ENCODE results near the gene TMEM213.
"Not testable (repeated sequence)": the region's sequence is repeated elsewhere in the genome, so short reads cannot be mapped to it uniquely, and the experiment has no call there.

TMEM213 gene, protein sequence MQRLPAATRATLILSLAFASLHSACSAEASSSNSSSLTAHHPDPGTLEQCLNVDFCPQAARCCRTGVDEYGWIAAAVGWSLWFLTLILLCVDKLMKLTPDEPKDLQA

DNA sequence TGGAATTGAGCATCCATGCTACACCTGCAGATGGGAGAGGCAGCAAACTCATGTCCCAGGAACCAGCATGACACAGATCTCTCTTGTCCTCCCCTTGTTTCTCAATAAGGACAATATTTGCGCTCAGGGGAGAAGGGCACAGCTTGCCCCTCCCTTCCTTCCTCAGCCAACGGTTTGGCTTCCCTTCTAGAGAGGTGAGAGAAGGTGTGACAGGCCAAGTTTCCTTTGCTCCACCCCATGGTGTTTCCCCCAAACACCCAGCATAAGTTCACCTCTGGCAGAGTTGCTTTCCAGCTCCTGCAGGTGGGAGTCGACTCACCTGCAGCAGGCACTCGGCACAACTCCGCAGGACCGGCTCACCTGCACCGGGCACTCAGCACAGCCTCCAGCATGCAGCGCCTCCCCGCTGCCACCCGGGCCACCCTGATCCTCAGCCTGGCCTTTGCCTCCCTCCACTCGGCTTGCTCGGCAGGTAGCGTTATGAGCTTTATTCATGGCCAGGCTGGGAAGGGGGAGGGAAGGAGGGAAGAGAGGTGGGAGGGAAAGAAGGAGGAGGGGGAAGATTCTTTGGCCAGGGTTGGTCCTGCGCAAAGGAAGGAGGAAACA, at the start of gene TMEM213, which contains the start of gene ATP6V0A4:
TSS of gene TMEM213 (plus strand) at position 280 of the 606 bp plus-strand sequence. CDS start at position 391, 111 bp downstream.
TSS of gene ATP6V0A4 (minus strand) at position 482 of the 606 bp plus-strand sequence. CDS start 26,949 bp downstream, outside the sequence.
- no peak for DNase-seq

DNA sequence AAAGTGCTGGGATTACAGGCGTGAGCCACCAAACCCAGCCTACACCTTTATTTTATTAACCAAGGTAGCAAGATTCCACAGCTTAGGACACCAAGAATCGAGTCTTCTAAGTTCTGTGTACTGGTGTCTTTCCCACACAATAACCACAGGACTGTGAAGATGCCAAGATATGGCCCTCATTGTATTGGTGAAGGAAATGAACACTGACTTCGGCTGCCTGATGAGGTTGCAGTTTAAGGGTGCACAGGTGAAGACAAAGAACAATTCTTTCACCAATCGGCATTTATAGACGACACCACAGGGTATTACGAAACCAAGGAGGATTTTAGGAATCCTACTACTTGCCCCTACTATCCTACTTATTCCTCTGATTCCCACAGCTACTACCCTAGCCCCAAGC, 49.1 kb upstream of the TMEM213 start:
- DNase-seq, result no peak

DNA sequence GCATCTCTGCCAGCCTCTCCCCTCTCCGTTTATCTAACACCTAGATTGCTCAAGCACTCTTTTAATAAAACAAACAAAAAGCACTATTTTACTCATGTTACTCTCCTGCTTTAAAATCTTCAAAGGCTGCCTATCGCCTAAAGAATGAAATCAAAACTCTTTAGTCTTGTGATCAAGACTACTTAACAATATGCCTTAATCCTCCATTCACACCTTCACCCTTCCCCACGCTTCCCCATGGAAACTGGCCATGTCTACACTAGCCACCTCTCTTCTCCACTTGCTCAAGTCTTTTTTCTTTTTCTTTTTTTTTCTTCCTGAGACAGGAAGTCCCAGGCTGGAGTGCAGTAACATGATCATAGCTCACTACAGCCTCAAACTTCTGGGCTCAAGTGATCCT, 47.8 kb upstream of the TMEM213 start:
- no peak for DNase-seq

DNA sequence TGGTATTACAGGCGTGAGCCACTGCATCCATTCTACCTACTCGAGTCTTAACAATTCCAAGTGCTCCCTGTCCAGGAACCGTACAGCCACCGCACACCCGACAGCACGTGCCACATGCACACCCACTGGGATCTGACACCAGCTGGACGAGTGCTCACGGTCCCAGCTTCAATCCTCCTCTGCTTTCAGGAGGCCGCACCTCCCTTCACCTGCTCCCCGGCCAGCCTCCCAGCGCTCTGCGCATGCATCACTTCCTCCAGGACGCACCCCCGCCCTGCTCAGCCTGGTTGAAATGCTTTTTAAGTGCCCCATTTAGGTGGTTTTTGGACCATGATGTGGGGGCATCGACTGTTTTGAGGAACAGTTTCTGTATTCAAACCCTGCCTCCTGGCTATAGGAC, 47.3 kb upstream of the TMEM213 start:
- no peak for DNase-seq

DNA sequence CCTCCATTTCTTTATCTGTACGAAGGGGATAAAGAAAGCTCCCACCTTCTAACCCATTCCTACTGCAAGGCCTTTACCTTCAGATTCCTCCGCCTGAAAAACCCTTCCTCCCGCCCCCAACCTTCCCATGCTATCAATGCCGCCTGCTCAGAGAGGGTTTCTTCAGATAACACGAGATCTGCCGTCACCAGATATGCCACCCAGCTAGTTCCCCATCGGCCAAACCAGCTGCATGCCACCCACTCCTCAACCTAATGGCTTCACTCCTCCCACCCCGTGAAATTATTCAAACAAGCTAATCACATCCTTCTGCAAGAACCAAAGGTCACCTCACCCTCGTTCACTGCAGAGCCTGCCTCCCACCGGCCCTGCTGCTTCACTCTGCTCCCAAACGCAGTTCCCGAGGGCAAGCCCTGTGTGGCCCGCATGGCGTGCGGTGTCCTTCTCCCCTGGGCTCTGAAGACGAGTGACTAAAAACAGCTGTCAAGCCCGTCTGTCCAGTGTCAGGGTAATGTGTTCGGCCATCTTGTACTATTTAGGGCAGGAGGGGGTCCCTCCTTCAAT, 46.8 kb upstream of the TMEM213 start:
- DNase-seq, result no peak

DNA sequence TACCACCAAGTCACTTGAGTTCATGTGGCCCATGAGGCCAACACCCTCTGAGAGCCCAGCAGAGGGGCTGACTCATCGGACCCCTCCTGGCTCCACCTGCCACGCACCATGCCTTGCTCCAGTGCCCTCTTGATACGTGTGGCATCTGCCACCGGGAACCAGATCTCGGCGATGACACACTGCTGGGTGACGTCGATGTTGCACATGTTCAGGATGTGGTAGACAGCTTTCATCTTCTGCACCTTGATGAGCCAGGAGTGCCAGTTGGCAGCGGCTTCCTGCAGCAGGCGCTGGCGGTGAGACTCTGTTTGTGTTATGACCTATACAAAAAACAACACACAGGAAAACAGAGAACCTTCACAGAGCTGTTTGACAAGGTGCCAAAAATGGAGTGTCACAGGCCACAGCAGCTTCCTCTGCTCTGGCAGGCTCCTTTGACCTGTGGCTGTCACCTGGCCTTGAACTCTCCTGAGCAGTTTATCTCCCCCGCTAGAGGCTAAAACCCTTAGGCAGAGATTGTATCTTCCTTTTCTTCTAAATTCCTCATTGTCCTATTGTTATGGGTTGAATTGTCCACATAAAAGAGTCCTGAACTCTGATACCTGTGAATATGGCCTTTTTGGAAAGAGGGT, 45.2 kb upstream of the TMEM213 start:
- DNase-seq, result peak; percentile 69

DNA sequence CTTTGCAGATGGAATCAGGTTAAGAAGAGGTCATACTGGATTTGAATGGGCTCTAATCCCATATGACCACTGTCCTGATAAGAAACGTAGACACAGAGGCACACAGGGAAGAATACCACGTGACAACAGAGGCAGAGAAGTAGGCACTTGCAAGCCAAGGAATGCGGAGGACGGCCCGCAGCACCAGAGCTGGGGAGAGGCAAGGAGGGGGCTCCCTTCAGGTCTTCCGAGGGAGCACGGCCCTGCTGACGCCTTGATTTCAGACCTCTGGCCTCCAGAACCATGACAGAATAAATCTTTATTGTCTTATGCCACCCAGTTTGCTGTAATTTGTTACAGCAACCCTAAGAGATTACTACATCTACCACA, 44.7 kb upstream of the TMEM213 start:
- no peak for DNase-seq

DNA sequence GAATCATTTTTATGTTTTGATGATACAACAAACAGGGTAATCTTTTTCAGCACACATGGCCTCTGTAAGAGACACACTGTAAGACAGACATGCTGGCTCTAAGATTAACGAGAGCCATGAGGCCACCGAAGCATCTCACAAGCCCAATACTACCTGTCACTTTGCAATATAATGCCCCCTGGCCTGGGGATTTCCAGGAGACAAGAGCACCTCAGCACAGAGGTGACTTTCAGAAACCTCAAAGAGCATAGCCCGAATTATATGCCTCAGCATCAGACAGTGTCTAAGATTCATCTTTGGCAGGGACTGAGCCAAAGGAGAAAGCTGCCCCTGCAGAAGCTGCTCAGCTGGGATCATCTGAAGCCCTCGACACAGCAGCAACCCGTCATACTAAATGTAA, 44.2 kb upstream of the TMEM213 start:
- no peak for DNase-seq

DNA sequence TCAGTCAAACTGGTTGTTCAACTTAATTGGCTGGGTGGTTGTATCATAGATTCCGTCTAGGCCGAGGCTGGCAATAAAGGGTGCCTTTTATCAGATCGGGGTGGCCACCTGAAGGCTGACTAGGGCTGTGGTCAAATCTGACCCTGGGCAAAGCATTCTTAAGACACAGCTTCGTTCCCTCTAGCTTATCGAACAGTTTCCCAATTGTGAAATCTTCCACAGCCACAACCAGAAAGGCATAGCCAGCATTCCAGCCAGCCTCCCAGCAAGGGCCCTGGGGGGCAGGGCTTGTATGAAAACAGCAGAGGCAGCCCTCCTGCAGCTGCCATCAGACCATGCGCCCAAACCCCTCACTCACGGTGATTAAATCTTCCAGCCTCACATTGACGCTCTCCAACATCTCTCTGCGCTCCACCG, 42.5 kb upstream of the TMEM213 start:
- no peak for DNase-seq

DNA sequence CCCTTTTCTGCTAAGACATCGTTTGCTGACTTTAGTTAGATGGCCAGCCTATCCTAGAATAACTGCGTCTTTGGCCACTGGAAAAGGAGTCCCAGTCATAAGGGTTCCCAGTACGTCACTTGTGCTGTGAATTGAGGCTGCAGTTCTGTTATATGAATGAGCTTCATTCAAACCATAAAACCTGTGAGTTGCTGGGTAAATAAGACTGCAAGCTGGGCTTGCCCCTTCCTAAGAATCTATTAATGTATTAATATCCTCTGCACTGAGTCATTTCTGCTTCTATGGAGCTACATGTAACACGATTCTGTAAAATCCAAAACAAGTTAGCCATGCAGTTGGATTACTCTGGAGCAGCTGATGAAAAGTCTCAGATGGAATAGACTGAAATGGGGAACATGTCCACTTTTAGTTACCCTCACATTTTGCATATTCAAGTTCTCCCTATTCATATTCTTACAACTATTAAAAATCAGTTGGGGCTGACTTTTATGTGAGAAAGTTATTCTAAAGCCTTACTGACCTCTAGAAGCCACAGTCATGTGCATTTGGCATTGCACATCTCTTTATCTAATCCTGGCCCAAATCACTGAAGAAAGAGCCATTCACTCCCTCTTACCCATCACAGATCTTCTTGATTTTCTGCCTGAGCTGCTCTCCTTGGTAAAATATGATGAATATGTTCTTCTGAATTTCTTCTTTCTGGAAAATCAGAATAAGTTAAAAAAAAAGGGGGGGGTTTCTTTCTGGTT, 41.8 kb upstream of the TMEM213 start:
- DNase-seq, result no peak

DNA sequence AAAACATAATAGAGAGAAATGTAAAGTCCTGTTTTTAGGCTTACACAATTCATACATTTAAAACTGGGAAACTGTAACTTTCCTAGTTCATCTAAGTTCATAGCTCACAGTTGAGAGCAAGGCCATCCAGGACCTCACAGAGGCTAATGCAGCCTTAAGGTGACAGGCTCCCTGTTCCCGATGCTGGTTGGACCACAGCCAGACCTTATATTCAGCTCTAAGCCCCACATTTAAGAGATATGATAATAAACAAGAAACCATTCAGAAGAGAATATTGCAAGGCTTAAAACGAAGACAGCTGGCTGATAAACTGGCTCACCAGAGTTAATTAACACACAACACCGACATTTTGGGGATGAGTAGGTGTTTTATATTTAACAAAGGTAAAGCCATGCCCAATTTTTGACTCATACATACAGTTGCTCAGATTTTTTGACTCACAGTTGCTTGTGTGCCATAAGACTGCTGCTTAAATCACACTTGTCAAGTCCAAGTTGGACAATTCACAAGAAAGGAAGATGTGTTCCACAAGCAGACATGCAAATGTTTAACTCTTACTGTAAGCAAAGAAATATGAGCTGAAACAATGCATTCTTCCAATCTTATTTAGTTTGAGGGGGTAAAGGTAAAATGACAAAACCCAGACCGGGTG, 41.1 kb upstream of the TMEM213 start:
- DNase-seq, result no peak

DNA sequence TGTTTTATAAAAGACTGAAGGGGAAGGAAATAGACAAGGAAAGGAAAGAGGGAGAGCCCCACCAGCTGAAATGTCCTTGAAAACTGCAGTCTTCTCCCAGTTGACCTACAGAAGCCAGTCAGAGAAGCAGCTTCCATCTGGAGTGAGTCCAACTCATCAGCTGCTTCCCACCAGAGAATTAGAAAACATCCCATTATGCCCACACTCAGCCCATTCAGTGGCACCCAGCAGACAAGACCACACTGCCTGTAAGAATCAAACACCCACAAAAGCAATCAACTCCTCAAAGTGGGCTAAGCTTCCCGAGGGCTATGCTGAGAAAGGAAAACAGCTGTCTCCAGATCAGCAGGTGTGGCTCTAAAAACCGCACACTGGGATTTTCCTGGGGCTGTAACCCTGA, 29.6 kb upstream of the TMEM213 start:
- DNase-seq, result no peak

DNA sequence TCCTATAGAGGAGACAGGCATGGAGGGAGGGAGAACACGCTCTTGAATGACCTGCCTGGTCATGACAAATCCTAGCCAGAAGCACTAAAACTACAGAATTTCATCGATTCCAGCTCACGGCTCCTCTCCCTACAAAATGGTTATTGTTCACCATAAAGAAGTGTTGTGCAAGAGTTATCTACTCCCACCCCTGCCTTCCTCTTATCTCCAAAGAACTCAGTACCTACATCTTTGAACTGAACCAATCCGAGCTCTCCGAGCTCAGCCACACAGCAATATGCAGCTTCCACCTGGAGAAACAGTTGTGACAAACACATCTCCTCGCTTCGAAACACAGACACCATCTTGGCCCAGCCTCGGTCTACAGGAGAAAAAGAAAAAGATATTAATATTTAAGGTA, 26.9 kb upstream of the TMEM213 start:
- no peak for DNase-seq

DNA sequence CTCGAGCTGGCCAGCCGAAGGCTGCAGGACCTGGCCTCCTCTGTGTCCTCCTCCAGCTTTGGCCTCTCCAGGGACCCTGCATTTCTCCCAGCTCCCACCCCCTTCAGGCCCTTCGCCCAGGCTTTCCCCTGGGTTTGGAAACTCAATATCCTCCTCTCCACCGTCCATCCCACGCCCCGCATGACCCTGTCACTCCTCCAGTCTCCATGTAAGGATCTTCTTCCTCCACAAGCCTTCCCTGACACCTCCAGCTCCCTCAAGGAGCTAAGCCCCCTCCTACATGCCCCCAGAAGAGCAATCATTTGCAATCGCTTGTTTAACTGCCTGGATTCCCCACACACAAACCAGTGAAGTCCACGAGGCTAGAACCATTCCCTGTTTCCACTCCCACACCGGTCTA, 24.6 kb upstream of the TMEM213 start:
- no peak for DNase-seq

DNA sequence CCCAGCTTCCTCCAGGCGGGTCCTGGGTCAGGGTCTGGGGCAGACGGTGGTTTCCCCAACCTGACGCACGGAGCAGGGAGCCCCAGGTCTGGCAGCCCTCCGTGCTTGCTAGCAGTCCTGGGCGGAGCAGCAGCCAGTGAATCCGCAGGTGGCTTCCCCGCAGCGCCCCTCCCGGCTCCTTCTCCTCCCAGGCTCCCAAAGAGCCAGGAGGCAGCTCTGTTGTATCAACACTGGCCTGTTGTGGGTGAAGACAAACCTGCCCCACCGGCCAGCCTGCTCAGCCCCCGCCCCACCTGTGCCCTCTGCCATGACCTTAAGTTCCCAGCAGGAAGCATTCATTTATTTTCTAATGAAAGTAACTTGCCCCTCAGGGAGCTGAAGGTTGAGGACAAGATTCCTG, 24.0 kb upstream of the TMEM213 start:
- no peak for DNase-seq

DNA sequence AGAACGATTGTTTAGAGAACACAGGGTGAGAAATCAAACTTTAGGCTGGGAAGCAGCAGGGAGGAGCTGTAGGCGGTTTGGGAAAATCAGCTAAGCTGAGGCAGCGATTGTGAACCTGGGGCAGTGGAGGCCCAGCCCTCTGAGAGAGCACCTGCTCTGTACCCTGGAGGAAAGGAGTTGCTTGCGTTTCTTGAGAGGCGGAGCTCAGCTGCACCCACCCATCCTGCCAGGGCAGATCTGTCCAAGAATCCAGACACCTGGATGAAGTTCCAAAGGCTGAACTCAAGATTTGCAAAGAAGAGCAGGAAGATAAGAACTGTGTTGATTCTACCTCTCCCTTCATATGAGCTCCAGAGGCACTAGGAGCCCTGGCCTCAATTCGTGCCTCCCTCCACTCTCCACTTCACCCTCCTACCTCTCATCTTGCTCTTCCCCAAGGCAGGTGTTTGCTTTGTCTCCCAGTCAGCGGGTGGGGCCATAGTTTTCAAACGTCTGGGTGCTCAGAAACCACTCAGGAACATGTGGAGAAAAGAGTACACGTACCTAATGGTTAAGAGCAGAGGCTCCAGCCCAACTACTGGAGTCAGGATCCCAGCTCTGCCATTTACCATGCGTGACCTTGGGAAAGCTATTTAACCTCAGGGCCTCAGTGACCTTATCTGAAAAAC, 21.5 kb upstream of the TMEM213 start:
- no peak for DNase-seq

DNA sequence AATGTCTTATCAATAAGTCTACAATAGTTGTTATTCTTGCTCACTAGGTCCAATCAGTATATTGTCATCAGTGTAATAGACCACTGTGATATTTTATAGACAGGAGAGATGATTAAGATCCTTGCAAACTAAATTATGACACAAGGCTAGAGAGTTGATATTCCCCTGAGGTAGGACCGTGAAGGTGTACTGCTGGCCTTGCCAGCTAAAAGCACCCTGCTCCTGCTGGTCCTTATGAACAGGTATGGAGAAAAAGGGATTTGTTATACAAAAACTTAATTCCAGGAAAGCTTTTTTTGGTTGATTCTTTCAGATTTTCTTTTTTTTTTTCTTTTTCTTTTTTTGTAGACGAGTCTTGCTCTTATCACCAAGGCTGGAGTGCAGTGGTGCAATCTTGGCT, 16.8 kb upstream of the TMEM213 start:
- DNase-seq, result no peak

DNA sequence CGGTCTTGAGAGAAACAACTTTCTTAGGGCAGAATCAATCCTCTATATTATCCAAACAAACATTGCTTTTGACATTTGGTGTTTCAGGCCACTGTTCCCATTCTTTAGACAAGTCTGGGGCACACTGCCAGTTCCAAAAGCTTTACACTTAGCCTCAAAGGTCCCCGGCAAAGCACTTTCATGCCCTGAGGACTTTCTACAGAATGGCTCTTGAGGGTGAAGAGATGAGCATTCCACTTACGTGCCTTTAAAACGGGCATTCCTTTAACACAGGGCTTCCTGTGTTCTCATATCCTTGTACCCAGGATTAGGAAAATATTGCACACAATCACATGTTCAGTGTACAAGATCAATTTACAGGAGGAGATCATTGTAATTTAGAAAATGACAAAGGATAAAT, 13.1 kb upstream of the TMEM213 start:
- no peak for DNase-seq

DNA sequence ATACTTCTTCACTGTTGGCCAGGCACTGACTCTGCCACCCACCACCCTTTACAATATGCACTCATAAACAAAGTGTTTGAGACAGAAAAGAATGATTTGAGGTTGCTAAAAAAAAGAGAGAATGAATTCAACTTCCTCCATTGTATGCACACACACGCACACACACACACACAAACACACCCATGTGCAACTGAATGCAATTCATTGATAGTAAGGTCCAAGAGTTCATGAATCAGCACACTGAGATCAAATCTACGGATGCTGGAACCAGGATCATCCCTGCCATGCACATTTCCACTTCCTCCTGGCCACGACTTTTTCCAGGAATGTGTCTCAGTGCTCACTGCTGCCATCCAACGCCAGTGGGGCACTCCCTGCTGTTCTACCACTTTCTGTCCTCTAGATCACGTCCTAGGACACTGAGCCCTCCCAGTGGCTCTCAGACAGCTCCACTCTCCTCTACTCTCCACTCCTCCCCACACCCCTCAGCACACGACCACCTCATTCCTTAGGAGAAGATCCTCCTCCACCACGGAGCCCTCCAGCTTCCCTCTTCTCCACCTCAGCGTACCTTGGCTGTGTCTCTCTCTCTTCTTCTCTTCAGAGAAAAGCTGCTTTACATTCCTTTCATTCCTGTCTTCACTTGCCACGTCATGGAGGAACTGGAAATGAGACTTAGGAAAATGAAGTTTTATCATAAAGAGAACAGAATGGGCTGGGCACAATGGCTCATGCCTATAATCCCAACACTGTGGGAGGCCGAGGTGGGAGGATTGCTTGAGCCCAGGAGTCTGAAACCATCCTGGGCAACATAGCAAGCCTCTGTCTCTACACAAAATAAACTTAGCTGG, 12.0 kb upstream of the TMEM213 start:
- DNase-seq, result no peak

DNA sequence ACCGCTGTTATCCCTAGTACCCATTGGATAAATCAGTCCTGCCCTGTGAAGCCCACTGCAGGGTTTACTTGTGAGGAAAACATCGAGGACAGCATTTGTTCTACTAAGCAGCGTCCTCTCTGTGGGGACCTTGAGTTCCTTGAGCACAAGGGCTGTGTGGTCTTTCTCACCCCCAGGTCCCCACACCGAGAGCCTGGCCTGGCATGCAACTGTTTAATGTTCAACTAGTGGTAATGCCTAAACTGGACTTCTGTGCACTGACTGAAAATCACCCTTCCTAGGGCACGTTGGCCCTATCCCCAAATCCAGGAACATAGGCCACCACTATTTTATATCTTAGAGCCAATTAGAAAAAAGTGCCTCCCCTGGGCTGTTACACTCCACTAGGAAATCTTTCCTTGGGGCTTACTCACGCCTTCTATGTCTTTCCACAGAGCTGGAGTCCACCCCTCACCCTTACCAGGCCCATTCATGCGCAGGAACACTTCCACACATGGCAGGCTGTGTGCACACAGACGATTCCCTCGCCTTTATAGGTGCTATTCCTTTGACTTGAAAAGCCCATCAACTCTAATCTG, 1.7 kb upstream of the TMEM213 start:
- no peak for DNase-seq

DNA sequence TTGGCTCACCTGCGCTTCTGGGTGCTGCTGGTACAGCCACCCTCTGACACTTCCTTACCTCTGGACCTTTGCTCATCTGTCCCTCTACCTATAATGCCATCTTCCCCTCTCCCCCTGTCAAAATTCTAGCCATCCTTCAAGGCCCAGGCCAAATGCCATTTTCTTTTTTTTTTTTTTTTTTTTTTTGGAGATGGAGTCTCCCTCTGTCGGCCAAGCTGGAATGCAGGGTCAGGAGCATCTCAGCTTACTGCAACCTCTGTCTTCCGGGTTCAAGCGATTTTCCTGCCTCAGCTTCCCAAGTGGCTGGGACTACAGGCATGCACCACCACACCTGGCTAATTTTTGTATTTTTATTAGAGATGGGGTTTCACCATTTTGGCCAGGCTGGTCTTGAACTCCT, 748 bp upstream of the TMEM213 start:
- DNase-seq, result not testable (repeated sequence)

All from NCI-H524 treated with DMSO at 0.1 percent for 48 hours (cell line).